NB4 (cell line): ENCODE data around the gene MTHFD1.

ENCODE experiments used
- POLR2A ChIP-seq: IDR thresholded peaks from 2 replicates; pipeline ENCODE4 v1.6.1; 2011; ENCODE audit warnings: mild to moderate bottlenecking; ENCODE audit not compliant: insufficient read length; ENCODE audit errors: extremely low read depth
- TF ChIP-seq, protein P1 (sequence below): IDR thresholded peaks from one replicate; pipeline ENCODE4 v1.5.1; 2012; ENCODE audit warnings: low read depth, low read length

DNA sequence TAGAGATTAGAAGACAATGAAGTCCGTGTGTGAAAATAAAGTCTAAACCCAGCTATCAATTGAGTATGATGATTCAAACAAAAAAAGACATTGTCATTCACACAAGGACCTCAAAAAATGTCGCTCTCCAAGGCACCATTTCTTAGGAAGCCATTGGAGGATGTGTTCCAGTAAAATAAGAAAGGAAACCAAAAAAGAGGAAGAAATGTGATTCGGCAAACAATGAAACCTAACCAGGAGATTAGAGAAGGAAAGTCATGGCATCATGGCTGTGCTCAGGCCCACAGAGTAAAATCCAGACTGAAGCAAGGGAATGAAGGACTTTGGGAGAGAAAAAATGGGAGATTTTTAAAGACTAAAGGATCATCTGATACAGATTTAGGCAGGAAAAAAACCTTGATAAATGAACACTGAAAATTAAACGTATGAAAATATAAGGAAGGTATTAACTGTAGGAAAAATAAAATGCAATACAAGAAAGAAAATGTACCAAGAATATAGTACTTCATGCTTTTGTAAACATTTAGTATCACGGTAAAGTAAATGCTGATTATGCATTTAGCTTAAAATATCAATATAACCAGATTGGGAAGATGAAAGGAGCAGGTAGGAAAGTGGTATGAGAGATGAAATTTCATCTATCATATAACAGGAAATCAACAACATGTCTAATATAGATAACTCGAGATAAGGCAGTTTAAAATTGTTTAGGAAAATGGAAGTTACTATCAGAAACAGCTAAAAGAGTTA lies 38.2 kb upstream of the MTHFD1 start:
- TF ChIP-seq, protein P1, sequence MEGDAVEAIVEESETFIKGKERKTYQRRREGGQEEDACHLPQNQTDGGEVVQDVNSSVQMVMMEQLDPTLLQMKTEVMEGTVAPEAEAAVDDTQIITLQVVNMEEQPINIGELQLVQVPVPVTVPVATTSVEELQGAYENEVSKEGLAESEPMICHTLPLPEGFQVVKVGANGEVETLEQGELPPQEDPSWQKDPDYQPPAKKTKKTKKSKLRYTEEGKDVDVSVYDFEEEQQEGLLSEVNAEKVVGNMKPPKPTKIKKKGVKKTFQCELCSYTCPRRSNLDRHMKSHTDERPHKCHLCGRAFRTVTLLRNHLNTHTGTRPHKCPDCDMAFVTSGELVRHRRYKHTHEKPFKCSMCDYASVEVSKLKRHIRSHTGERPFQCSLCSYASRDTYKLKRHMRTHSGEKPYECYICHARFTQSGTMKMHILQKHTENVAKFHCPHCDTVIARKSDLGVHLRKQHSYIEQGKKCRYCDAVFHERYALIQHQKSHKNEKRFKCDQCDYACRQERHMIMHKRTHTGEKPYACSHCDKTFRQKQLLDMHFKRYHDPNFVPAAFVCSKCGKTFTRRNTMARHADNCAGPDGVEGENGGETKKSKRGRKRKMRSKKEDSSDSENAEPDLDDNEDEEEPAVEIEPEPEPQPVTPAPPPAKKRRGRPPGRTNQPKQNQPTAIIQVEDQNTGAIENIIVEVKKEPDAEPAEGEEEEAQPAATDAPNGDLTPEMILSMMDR, result no peak
- TF ChIP-seq POLR2A, result no peak
